WERI-Rb-1 (cell line): Measurements from ENCODE around the gene B4GALT5.

Source experiments
- DNase-seq: peaks from one replicate; pipeline ENCODE4 v3.0.0-alpha.2; 2020
- H3K27ac ChIP-seq: fragments of 250-450 bp; sonication (Bioruptor Pico); 2 replicates; pipeline ENCODE4 v1.5.1; 2020; ENCODE audit warnings: mild to moderate bottlenecking, moderate library complexity
- H3K27me3 ChIP-seq: fragments of 250-450 bp; sonication (Bioruptor Pico); 2 replicates; pipeline ENCODE4 v1.5.1; 2021; ENCODE audit warnings: mild to moderate bottlenecking, low read depth, moderate library complexity; ENCODE audit not compliant: insufficient read depth, severe bottlenecking
- H3K36me3 ChIP-seq: fragments of 250-450 bp; sonication (Bioruptor Pico); 2 replicates; pipeline ENCODE4 v1.5.1; 2020; ENCODE audit warnings: mild to moderate bottlenecking, moderate library complexity
- H3K4me3 ChIP-seq: 2 replicates; pipeline ENCODE4 v1.5.1; 2011; ENCODE audit warnings: low read depth, mild to moderate bottlenecking, control low read depth, low read length
- H3K9me3 ChIP-seq: fragments of 250-450 bp; sonication (Bioruptor Pico); 2 replicates; pipeline ENCODE4 v1.5.1; 2021; ENCODE audit warnings: mild to moderate bottlenecking, moderate library complexity; ENCODE audit not compliant: severe bottlenecking
- CTCF ChIP-seq: IDR thresholded peaks from 2 replicates; pipeline ENCODE4 v1.5.1; 2011; ENCODE audit warnings: low read depth, mild to moderate bottlenecking, control low read depth, inconsistent platforms, low read length

Gene B4GALT5

GRCh38 chr20:49691818-49692568 lies 21.7 kb downstream of the B4GALT5 start:
- H3K27me3 ChIP-seq: no peaks in the 10 kb centered on the region
- H3K9me3 ChIP-seq: no peaks in the 10 kb centered on the region
- DNase-seq: no peak
- H3K4me3 ChIP-seq: no peak overlapping the region
- TF ChIP-seq CTCF: no peak
- H3K27ac ChIP-seq: no peak overlapping the region
- H3K36me3 ChIP-seq: no peaks in the 10 kb centered on the region

GRCh38 chr20:49690899-49691620 lies 22.6 kb downstream of the B4GALT5 start:
- Histone ChIP-seq H3K27me3 (no peaks in the 10 kb centered on the region), H3K36me3 (no peaks in the 10 kb centered on the region), H3K4me3 (no peak overlapping the region), H3K27ac (no peak overlapping the region), H3K9me3 (no peaks in the 10 kb centered on the region)
- TF ChIP-seq CTCF: no peak
- DNase-seq: no peak

- no peak for TF ChIP-seq CTCF
- no peak for DNase-seq
- Histone ChIP-seq H3K9me3 (no peaks in the 10 kb centered on the region), H3K27ac (0 out of 2 replicates have a peak overlapping the region, but pooled peaks have one; percentile 31), H3K27me3 (no peaks in the 10 kb centered on the region), H3K4me3 (no peak overlapping the region), H3K36me3 (0 out of 2 replicates have a peak, but pooled peaks cover 4% of the 10 kb centered on the region)
Observed at GRCh38 chr20:49687595-49688567, 25.8 kb downstream of the B4GALT5 start.

- H3K9me3 ChIP-seq: no peaks in the 10 kb centered on the region
- TF ChIP-seq CTCF: no peak
- H3K4me3 ChIP-seq: no peak overlapping the region
- DNase-seq: no peak
- 0 out of 2 replicates have a peak, but pooled peaks cover 4% of the 10 kb centered on the region for H3K36me3 ChIP-seq
- no peak overlapping the region for H3K27ac ChIP-seq
- H3K27me3 ChIP-seq: no peaks in the 10 kb centered on the region
Observed at GRCh38 chr20:49685809-49686208, 27.9 kb downstream of the B4GALT5 start.

- Histone ChIP-seq H3K27me3 (no peaks in the 10 kb centered on the region), H3K4me3 (no peak overlapping the region), H3K36me3 (0 out of 2 replicates have a peak, but pooled peaks cover 4% of the 10 kb centered on the region), H3K9me3 (no peaks in the 10 kb centered on the region), H3K27ac (no peak overlapping the region)
- no peak for TF ChIP-seq CTCF
- no peak for DNase-seq
Observed at GRCh38 chr20:49685161-49685601, 28.5 kb downstream of the B4GALT5 start.
